ENCODE results near the gene GAPVD1.

The GAPVD1 gene

DNA sequence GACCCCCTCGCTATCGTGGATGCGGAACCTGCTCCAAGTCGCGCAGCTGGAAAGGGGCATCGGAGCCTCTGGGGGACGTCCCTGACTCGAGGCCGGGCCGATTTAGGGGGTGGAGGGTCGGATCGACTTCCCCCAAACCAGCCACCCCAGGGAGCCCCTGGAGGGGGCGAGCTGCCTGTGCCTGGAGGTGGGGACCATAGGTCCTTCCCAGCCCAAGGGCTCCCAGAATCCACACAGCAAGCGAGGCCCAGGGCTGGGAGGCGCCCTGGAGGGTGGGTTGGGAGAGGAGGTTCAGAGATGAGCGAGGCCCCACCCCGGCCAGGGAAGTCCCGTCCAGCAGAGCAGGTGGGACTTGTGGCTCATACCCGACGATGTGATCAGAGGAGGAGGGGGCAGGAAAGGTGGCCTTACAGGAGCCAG lies 147.6 kb downstream of the GAPVD1 start:
- H3K4me3 ChIP-seq (IDR thresholded peaks at IDR 0.05; ENCODE audit: insufficient read depth, low read depth, low read length), result no peak overlapping the region
- H3K9ac ChIP-seq, result no peak overlapping the region
- H2AFZ ChIP-seq (ENCODE audit: low read depth), result no peak overlapping the region
- H4K20me1 ChIP-seq (ENCODE audit: insufficient read depth), result no peaks in the 10 kb centered on the region
- H3K27ac ChIP-seq, result no peak overlapping the region
- H3K4me2 ChIP-seq, result no peak overlapping the region
- TF ChIP-seq, protein P1, sequence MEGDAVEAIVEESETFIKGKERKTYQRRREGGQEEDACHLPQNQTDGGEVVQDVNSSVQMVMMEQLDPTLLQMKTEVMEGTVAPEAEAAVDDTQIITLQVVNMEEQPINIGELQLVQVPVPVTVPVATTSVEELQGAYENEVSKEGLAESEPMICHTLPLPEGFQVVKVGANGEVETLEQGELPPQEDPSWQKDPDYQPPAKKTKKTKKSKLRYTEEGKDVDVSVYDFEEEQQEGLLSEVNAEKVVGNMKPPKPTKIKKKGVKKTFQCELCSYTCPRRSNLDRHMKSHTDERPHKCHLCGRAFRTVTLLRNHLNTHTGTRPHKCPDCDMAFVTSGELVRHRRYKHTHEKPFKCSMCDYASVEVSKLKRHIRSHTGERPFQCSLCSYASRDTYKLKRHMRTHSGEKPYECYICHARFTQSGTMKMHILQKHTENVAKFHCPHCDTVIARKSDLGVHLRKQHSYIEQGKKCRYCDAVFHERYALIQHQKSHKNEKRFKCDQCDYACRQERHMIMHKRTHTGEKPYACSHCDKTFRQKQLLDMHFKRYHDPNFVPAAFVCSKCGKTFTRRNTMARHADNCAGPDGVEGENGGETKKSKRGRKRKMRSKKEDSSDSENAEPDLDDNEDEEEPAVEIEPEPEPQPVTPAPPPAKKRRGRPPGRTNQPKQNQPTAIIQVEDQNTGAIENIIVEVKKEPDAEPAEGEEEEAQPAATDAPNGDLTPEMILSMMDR (conservative IDR thresholded peaks at IDR 0.05; ENCODE audit: low read depth, low read length), result no peak
- no peaks in the 10 kb centered on the region for H3K27me3 ChIP-seq (ENCODE audit: insufficient read depth, low read depth)
- H3K4me1 ChIP-seq (ENCODE audit: low read depth, poor library complexity, severe bottlenecking), result no peaks in the 10 kb centered on the region
- H3K79me2 ChIP-seq (ENCODE audit: insufficient read depth, low read depth), result no peaks in the 10 kb centered on the region
- no peaks in the 10 kb centered on the region for H3K36me3 ChIP-seq (ENCODE audit: insufficient read depth)

DNA sequence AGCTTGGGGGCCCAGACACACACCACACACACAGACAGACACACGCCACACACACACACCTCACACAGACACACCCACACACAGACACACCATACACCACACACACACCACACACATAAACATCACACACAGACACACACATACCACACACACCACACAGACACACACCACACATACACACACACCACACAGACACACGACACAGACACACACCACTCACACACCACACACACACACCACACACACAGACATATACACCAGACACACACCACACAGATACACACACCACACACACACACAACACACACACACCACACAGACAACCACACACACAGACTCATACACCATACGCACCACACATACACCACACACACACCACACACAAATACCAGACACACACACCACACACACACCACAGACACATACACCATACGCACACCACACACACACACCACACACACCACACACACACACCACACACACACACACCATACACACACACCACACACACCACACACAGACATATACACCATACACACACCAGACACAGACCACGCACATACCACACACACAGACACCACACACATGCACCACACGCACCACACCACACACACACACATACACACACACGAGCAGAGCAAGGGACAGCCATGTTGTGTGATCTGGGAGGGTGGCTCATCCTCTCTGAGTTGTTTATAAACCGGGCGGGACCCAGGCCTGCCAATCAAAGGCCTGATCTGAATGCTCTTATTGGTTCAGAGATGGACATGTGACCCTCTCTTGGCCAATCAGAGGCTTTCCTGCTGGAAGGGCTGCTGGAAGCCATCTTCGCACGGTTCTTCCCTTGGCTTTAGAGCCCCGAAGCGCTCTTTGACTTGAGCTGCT lies 148.3 kb downstream of the GAPVD1 start:
- no peaks in the 10 kb centered on the region for H3K36me3 ChIP-seq (ENCODE audit: insufficient read depth)

DNA sequence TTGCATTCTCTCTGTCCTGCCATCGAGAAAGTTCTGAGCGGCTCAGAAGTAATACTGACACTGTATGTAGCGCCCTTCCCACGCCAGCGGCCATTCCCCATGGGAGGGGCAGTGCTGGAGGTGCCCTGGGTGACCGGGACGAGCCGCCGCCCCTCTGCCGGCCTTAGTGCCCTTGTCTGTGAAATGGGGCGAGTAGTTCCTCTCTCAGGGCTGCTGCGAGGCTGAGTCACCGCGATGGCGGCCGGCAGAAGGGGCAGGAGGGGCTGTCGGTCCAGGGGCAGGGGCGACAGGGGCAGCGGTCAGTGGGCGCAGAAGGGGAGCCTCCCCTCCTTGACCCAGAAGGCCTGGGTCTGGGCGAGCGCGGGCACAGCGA lies 148.9 kb downstream of the GAPVD1 start:
- no peaks in the 10 kb centered on the region for H4K20me1 ChIP-seq (ENCODE audit: insufficient read depth)
- no peak overlapping the region for H3K9ac ChIP-seq
- no peaks in the 10 kb centered on the region for H3K27me3 ChIP-seq (ENCODE audit: insufficient read depth, low read depth)
- H2AFZ ChIP-seq (ENCODE audit: low read depth), result no peak overlapping the region
- no peaks in the 10 kb centered on the region for H3K4me1 ChIP-seq (ENCODE audit: low read depth, poor library complexity, severe bottlenecking)
- H3K27ac ChIP-seq, result no peak overlapping the region
- no peak overlapping the region for H3K4me3 ChIP-seq (IDR thresholded peaks at IDR 0.05; ENCODE audit: insufficient read depth, low read depth, low read length)
- H3K36me3 ChIP-seq (ENCODE audit: insufficient read depth), result no peaks in the 10 kb centered on the region
- H3K4me2 ChIP-seq, result no peak overlapping the region
- no peaks in the 10 kb centered on the region for H3K79me2 ChIP-seq (ENCODE audit: insufficient read depth, low read depth)
- TF ChIP-seq, protein P1 (conservative IDR thresholded peaks at IDR 0.05; ENCODE audit: low read depth, low read length), result no peak

More for the DNA sequence above, 148.3 kb downstream of the GAPVD1 start:
- no peak overlapping the region for H3K9ac ChIP-seq
- no peak overlapping the region for H3K27ac ChIP-seq
- no peaks in the 10 kb centered on the region for H3K79me2 ChIP-seq (ENCODE audit: insufficient read depth, low read depth)
- no peak overlapping the region for H3K4me3 ChIP-seq (IDR thresholded peaks at IDR 0.05; ENCODE audit: insufficient read depth, low read depth, low read length)
- H3K4me1 ChIP-seq (ENCODE audit: low read depth, poor library complexity, severe bottlenecking), result no peaks in the 10 kb centered on the region
- no peak overlapping the region for H3K4me2 ChIP-seq
- no peaks in the 10 kb centered on the region for H3K27me3 ChIP-seq (ENCODE audit: insufficient read depth, low read depth)
- TF ChIP-seq, protein P1 (conservative IDR thresholded peaks at IDR 0.05; ENCODE audit: low read depth, low read length), result no peak
- H4K20me1 ChIP-seq (ENCODE audit: insufficient read depth), result no peaks in the 10 kb centered on the region
- no peak overlapping the region for H2AFZ ChIP-seq (ENCODE audit: low read depth)

DNA sequence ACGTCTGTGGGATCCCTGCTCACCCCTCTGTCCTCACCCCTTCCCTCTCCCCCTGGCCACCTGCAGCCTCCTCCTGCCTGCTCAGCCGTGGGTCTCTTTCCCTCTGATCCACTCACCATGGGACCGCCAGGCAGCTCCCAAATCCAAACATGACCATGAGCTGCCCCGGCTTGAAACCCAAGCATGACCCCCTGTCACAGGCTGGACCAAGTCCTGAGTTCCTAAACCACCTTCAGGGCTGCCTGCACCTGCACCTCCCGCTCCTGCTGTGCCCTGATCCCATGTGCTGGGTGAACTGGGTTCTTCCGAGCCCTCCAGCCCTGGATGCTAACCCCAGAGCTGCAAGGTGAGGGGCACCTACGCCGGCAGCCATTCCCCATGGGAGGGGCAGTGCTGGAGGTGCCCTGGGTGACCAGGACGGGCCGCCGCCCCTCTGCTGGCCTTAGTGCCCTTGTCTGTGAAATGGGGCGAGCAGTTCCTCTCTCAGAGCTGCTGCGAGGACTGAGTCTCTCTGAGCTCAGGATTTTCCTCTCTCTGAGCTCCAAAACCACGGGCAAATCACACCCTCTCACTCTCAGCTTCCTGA lies 149.6 kb downstream of the GAPVD1 start:
- H3K4me3 ChIP-seq (IDR thresholded peaks at IDR 0.05; ENCODE audit: insufficient read depth, low read depth, low read length), result no peak overlapping the region
- no peaks in the 10 kb centered on the region for H3K27me3 ChIP-seq (ENCODE audit: insufficient read depth, low read depth)
- no peaks in the 10 kb centered on the region for H3K4me1 ChIP-seq (ENCODE audit: low read depth, poor library complexity, severe bottlenecking)
- no peaks in the 10 kb centered on the region for H3K79me2 ChIP-seq (ENCODE audit: insufficient read depth, low read depth)
- TF ChIP-seq, protein P1 (conservative IDR thresholded peaks at IDR 0.05; ENCODE audit: low read depth, low read length), result no peak
- no peak overlapping the region for H3K4me2 ChIP-seq
- H3K36me3 ChIP-seq (ENCODE audit: insufficient read depth), result no peaks in the 10 kb centered on the region
- H4K20me1 ChIP-seq (ENCODE audit: insufficient read depth), result no peaks in the 10 kb centered on the region
- no peak overlapping the region; the same call in 1 of the 2 replicates for H2AFZ ChIP-seq (ENCODE audit: low read depth)
- H3K27ac ChIP-seq, result no peak overlapping the region
- H3K9ac ChIP-seq, result no peak overlapping the region

All from KMS-11 (cell line).